AG04450 (cell line): Measurements from ENCODE around the gene LMBRD1. TPM values are rescaled to one million over a fixed set of nuclear protein-coding genes. Genes with fewer than 3 reads are reported as not detected.
"Not testable (repeated sequence)": the region's sequence is repeated elsewhere in the genome, so short reads cannot be mapped to it uniquely, and the experiment has no call there.

ENCODE experiments used
- CTCF ChIA-PET: fragments of 300-600, 350-600 bp; formaldehyde crosslinking; extraction: SDS; loops from one replicate; lab custom pipeline; 2022; ENCODE audit warnings: antibody characterized with exemption, inconsistent platforms; lab: Charles Lee
- POLR2A ChIA-PET: fragments of 350-600 bp; formaldehyde crosslinking; extraction: SDS; loops from one replicate; lab custom pipeline; 2021; ENCODE audit warnings: antibody characterized with exemption, inconsistent platforms; lab: Yijun Ruan, JAX
- DNase-seq: peaks from one replicate; pipeline ENCODE4 v3.0.0-alpha.2; 2011; ENCODE audit warnings: low read depth, low spot score
- H3K27ac ChIP-seq: one replicate; pipeline ENCODE4 v1.5.1; 2012; ENCODE audit warnings: low read depth, low read length, control low read depth
- H3K27me3 ChIP-seq: one replicate; pipeline ENCODE4 v1.6.0; 2012; ENCODE audit warnings: low read length; ENCODE audit not compliant: control insufficient read depth, insufficient read depth
- H3K4me3 ChIP-seq: 2 replicates; pipeline ENCODE4 v1.5.1; 2011; ENCODE audit warnings: mild to moderate bottlenecking, low read depth, low read length, control low read depth
- H3K9me3 ChIP-seq: 2 replicates; pipeline ENCODE4 v1.5.1; 2012; ENCODE audit warnings: low read length; ENCODE audit not compliant: control insufficient read depth, insufficient read depth
- CTCF ChIP-seq: IDR thresholded peaks from 2 replicates; pipeline ENCODE4 v1.5.1; 2011; ENCODE audit warnings: low read depth, low read length, control low read depth, inconsistent platforms
- polyA plus RNA-seq: library from polyadenylated mRNA; depleted of rRNA; stranded (reverse); fragments of >200 nt; gene quantifications from 2 replicates; pipeline ENCODE4 v1.2.3, GENCODE V29; 2011

Gene LMBRD1
- polyA plus RNA-seq, 1 experiment = 27.3 TPM

GRCh38 chr6:69673298-69673697 lies 123.5 kb downstream of the LMBRD1 start:
- TF ChIP-seq CTCF = no peak
- ChIA-PET CTCF (interaction anchor here (0.6 to 1.5 kb wide), 3 partner anchors 9 to 56 kb away, joined by 3 to 4 read pairs (median 3); no protein-coding TSS in a partner anchor), POLR2A (no interaction called here)
- DNase-seq = no peak
- Histone ChIP-seq H3K27me3 (no peaks in the 10 kb centered on the region), H3K27ac (no peak overlapping the region), H3K9me3 (no peaks in the 10 kb centered on the region), H3K4me3 (no peak overlapping the region)

- Histone ChIP-seq H3K4me3 (no peak overlapping the region), H3K27me3 (no peaks in the 10 kb centered on the region), H3K27ac (no peak overlapping the region), H3K9me3 (no peaks in the 10 kb centered on the region)
- no peak for DNase-seq
- no peak for TF ChIP-seq CTCF
- ChIA-PET CTCF (no interaction called here), POLR2A (no interaction called here)
These were observed 127.9 kb downstream of the LMBRD1 start for GRCh38 chr6:69668916-69669315.

- H3K27me3 ChIP-seq, H3K4me3 ChIP-seq, DNase-seq, H3K9me3 ChIP-seq, H3K27ac ChIP-seq, POLR2A ChIA-PET: not testable (repeated sequence)
- CTCF ChIA-PET = interaction anchor here (0.6 to 1.4 kb wide), 2 partner anchors 54 to 69 kb away, joined by 3 to 6 read pairs; no protein-coding TSS in a partner anchor
These were observed 130.0 kb downstream of the LMBRD1 start for GRCh38 chr6:69666779-69667178.

GRCh38 chr6:69665437-69665836 lies 131.4 kb downstream of the LMBRD1 start:
- DNase-seq = no peak
- Histone ChIP-seq H3K27me3 (no peaks in the 10 kb centered on the region), H3K9me3 (no peaks in the 10 kb centered on the region), H3K4me3 (no peak overlapping the region), H3K27ac (no peak overlapping the region)
- ChIA-PET CTCF (no interaction called here), POLR2A (no interaction called here)
- TF ChIP-seq CTCF = no peak

- Histone ChIP-seq H3K4me3 (no peak overlapping the region), H3K9me3 (no peaks in the 10 kb centered on the region), H3K27me3 (no peaks in the 10 kb centered on the region), H3K27ac (no peak overlapping the region)
- CTCF ChIA-PET = no interaction called here
- POLR2A ChIA-PET = no interaction called here
- TF ChIP-seq CTCF = no peak
- DNase-seq = no peak
These were observed 132.3 kb downstream of the LMBRD1 start for GRCh38 chr6:69664551-69664950.

GRCh38 chr6:69663215-69663614 lies 133.6 kb downstream of the LMBRD1 start:
- no peak for DNase-seq
- no peaks in the 10 kb centered on the region for H3K9me3 ChIP-seq
- ChIA-PET POLR2A (no interaction called here), CTCF (no interaction called here)
- no peaks in the 10 kb centered on the region for H3K27me3 ChIP-seq
- no peak overlapping the region for H3K4me3 ChIP-seq
- no peak for TF ChIP-seq CTCF
- no peak overlapping the region for H3K27ac ChIP-seq
